A549 (cell line): ENCODE results near the gene AKR7A2. TPM values are rescaled to one million over a fixed set of nuclear protein-coding genes. Genes with fewer than 3 reads are reported as not detected.
A peak's percentile ranks its signal among the peaks of the same experiment; 100 is the strongest.

Experiments used
- ATAC-seq, 2 experiments: fragments of 200-7000 bp in 1 of 2; fragments of >200 bp in 1 of 2; cut with Nextera tagmentation in 1 of 2; cut with Tn5 transposase in 1 of 2; 3 replicates each; pipeline versions ENCODE4 v1.8.0 to v1.9.1; 2018 to 2020; ENCODE audit warnings: mild to moderate bottlenecking in 1 of 2, moderate library complexity in 1 of 2
- CTCF ChIA-PET: fragments of 300-600 bp; sonication (Branson Sonifier 250); formaldehyde crosslinking; extraction: SDS; loops from one replicate; lab custom pipeline; 2021; ENCODE audit warnings: antibody characterized with exemption, inconsistent platforms; lab: Yijun Ruan, JAX
- POLR2A ChIA-PET: fragments of 350-600 bp; formaldehyde crosslinking; extraction: SDS; loops from one replicate; lab custom pipeline; 2021; ENCODE audit warnings: antibody characterized with exemption, inconsistent platforms; lab: Yijun Ruan, JAX
- DNase-seq, 2 experiments: peaks; one replicate each; pipeline versions ENCODE4 v3.0.0 to v3.0.0-alpha.2; 2011 to 2016; ENCODE audit warnings: low read depth in 1 of 2, low spot score in 1 of 2
- FAIRE-seq: peaks from 2 replicates; lab custom pipeline; 2011; peaks lifted over from hg19 to GRCh38; lab: Jason Lieb, UNC
- H3K27ac ChIP-seq, 2 experiments: fragments of >200 bp; sonication (Bioruptor Twin); formaldehyde crosslinking; 3 replicates each; pipeline ENCODE4 v1.5.1; 2016 to 2017
- H3K4me1 ChIP-seq: fragments of >200 bp; sonication (Bioruptor Twin); formaldehyde crosslinking; 3 replicates; pipeline ENCODE4 v1.6.1; 2016
- H3K4me2 ChIP-seq: fragments of >200 bp; sonication (Bioruptor Twin); formaldehyde crosslinking; 3 replicates; pipeline ENCODE4 v1.6.1; 2016
- H3K4me3 ChIP-seq: fragments of >200 bp; sonication (Bioruptor Twin); formaldehyde crosslinking; 3 replicates; pipeline ENCODE4 v1.5.1; 2016
- H3K9me3 ChIP-seq: fragments of >200 bp; sonication (Bioruptor Twin); formaldehyde crosslinking; 3 replicates; pipeline ENCODE4 v1.6.1; 2016
- BHLHE40 ChIP-seq: IDR thresholded peaks from 2 replicates; pipeline ENCODE4 v1.6.1; 2012; ENCODE audit warnings: low read depth, low read length, inconsistent platforms
- CBX2 ChIP-seq: fragments of 200-600 bp; sonication (generic); IDR thresholded peaks from 2 replicates; pipeline ENCODE4 v1.6.1; 2016; ENCODE audit warnings: low read depth, mild to moderate bottlenecking, borderline replicate concordance
- CEBPB ChIP-seq, 2 experiments: fragments of >200 bp in 1 of 2; sonication (Bioruptor Twin) in 1 of 2; formaldehyde crosslinking in 1 of 2; IDR thresholded peaks; 2 replicates each; pipeline ENCODE4 v1.6.1; 2012 to 2016
- CHD2 ChIP-seq: fragments of 150-350 bp; IDR thresholded peaks from 2 replicates; pipeline ENCODE4 v1.6.1; 2014; ENCODE audit warnings: low read length; ENCODE audit not compliant: partially characterized antibody
- CHD4 ChIP-seq: fragments of 200-600 bp; sonication (generic); IDR thresholded peaks from 2 replicates; pipeline ENCODE4 v1.6.1; 2016; ENCODE audit warnings: antibody characterized with exemption, mild to moderate bottlenecking, borderline replicate concordance
- EHF ChIP-seq: fragments of 250-450 bp; sonication (Bioruptor Pico); IDR thresholded peaks from 2 replicates; pipeline ENCODE4 v1.5.0; 2020; ENCODE audit warnings: mild to moderate bottlenecking
- EP300 ChIP-seq, 2 experiments: fragments of >200 bp; sonication (Bioruptor Twin); formaldehyde crosslinking; IDR thresholded peaks; 2 replicates in 1 of 2; 3 replicates in 1 of 2; pipeline ENCODE4 v1.6.1; 2016 to 2017
- ESRRA ChIP-seq: fragments of 150-350 bp; IDR thresholded peaks from 2 replicates; pipeline ENCODE4 v1.6.1; 2014; ENCODE audit warnings: mild to moderate bottlenecking, low read length, borderline replicate concordance
- FOSL2 ChIP-seq, 2 experiments: fragments of 450-650 bp in 1 of 2; fragments of >200 bp in 1 of 2; sonication (Bioruptor Twin) in 1 of 2; formaldehyde crosslinking; IDR thresholded peaks; 2 replicates each; pipeline versions ENCODE4 v1.5.0 to v1.6.1; 2016 to 2020; ENCODE audit warnings: mild to moderate bottlenecking in 1 of 2, moderate library complexity in 1 of 2
- FOXS1 ChIP-seq: fragments of 250-450 bp; sonication (Bioruptor Pico); IDR thresholded peaks from 2 replicates; pipeline ENCODE4 v1.5.0; 2020; ENCODE audit warnings: mild to moderate bottlenecking, moderate library complexity
- HDAC2 ChIP-seq: fragments of 200-600 bp; sonication (generic); IDR thresholded peaks from 2 replicates; pipeline ENCODE4 v1.6.1; 2016
- HOXB13 ChIP-seq: fragments of 250-450 bp; sonication (Bioruptor Pico); IDR thresholded peaks from 2 replicates; pipeline ENCODE4 v1.5.0; 2020; ENCODE audit warnings: low read depth, mild to moderate bottlenecking, moderate library complexity
- JUN ChIP-seq, 2 experiments: fragments of >200 bp; sonication (Bioruptor Twin); formaldehyde crosslinking; IDR thresholded peaks; 2 replicates in 1 of 2; 3 replicates in 1 of 2; pipeline ENCODE4 v1.6.1; 2016 to 2017
- MAZ ChIP-seq: fragments of 150-350 bp; IDR thresholded peaks from 2 replicates; pipeline ENCODE4 v1.6.1; 2014; ENCODE audit warnings: antibody characterized with exemption, low read depth, low read length, borderline replicate concordance
- MYC ChIP-seq: IDR thresholded peaks from 2 replicates; pipeline ENCODE4 v1.6.1; 2012; ENCODE audit warnings: mild to moderate bottlenecking, inconsistent platforms, low read length, improper control_type of control experiment, borderline replicate concordance
- NFE2L2 ChIP-seq: fragments of 150-350 bp; conservative IDR thresholded peaks from 2 replicates; pipeline ENCODE4 v1.6.1; 2014; ENCODE audit warnings: low read length
- NR3C1 ChIP-seq: fragments of >200 bp; sonication (Bioruptor Twin); formaldehyde crosslinking; IDR thresholded peaks from 3 replicates; pipeline ENCODE4 v1.6.1; 2017
- PHF8 ChIP-seq: fragments of 200-600 bp; sonication (generic); IDR thresholded peaks from 2 replicates; pipeline ENCODE4 v1.6.1; 2016; ENCODE audit warnings: low read depth, mild to moderate bottlenecking, antibody characterized with exemption, moderate library complexity, borderline replicate concordance
- POLR2AphosphoS2 ChIP-seq: conservative IDR thresholded peaks from 2 replicates; pipeline ENCODE4 v1.6.1; 2012; ENCODE audit warnings: low read length, improper control_type of control experiment, inconsistent platforms
- RAD21 ChIP-seq, 2 experiments: fragments of >200 bp in 1 of 2; sonication (Bioruptor Twin) in 1 of 2; formaldehyde crosslinking in 1 of 2; IDR thresholded peaks in 1 of 2; conservative IDR thresholded peaks in 1 of 2; 2 replicates in 1 of 2; 3 replicates in 1 of 2; pipeline ENCODE4 v1.6.1; 2012 to 2018; ENCODE audit warnings: inconsistent platforms in 1 of 2
- RNF2 ChIP-seq: fragments of 200-600 bp; sonication (generic); IDR thresholded peaks from 2 replicates; pipeline ENCODE4 v1.6.1; 2016; ENCODE audit warnings: low read depth, mild to moderate bottlenecking, antibody characterized with exemption, moderate library complexity, borderline replicate concordance
- SMC3 ChIP-seq: fragments of >200 bp; sonication (Bioruptor Twin); formaldehyde crosslinking; IDR thresholded peaks from 3 replicates; pipeline ENCODE4 v1.6.1; 2018; ENCODE audit warnings: inconsistent platforms
- SREBF2 ChIP-seq: fragments of 450-650 bp; IDR thresholded peaks from 2 replicates; pipeline ENCODE4 v1.6.1; 2014; ENCODE audit warnings: mild to moderate bottlenecking, moderate library complexity
- TFCP2L1 ChIP-seq: fragments of 250-450 bp; sonication (Bioruptor Pico); IDR thresholded peaks from 2 replicates; pipeline ENCODE4 v1.5.0; 2021; ENCODE audit warnings: mild to moderate bottlenecking
- TP53 ChIP-seq: fragments of 250-450 bp; sonication (Bioruptor Pico); IDR thresholded peaks from 2 replicates; pipeline ENCODE4 v1.5.0; 2021; ENCODE audit warnings: mild to moderate bottlenecking, moderate library complexity
- ZC3H11A ChIP-seq: fragments of 450-650 bp; IDR thresholded peaks from 2 replicates; pipeline ENCODE4 v1.6.1; 2014; ENCODE audit warnings: antibody characterized with exemption, mild to moderate bottlenecking
- WGBS: methylation state at CpG from one replicate; pipeline ENCODE4 v1.1.6; 2017; ENCODE audit errors: missing lambda C conversion rate; 5-methylcytosine and 5-hydroxymethylcytosine counted together
- polyA plus RNA-seq, 4 experiments: library from polyadenylated mRNA; depleted of rRNA in 3 of 4; stranded (reverse); fragments of >200 nt; fragmentation: RNase III in 1 of 4; extraction: RNeasy Plus Mini Kit Qiagen cat#74134 plus additional on column Dnase treatment in 1 of 4; gene quantifications; 2 replicates in 3 of 4; 3 replicates in 1 of 4; pipeline ENCODE4 v1.2.3, GENCODE V29; 2011 to 2017
- TF ChIP-seq, protein P1 (sequence below): fragments of 200-600 bp; sonication (generic); IDR thresholded peaks from 2 replicates; pipeline ENCODE4 v1.6.1; 2016; ENCODE audit warnings: antibody characterized with exemption, mild to moderate bottlenecking, moderate library complexity
- TF ChIP-seq, protein P2 (sequence below): fragments of 450-650 bp; IDR thresholded peaks from 2 replicates; pipeline ENCODE4 v1.6.1; 2014; ENCODE audit warnings: antibody characterized with exemption
- TF ChIP-seq, protein P3 (sequence below): fragments of 250-450 bp; sonication (Bioruptor Pico); IDR thresholded peaks from 2 replicates; pipeline ENCODE4 v1.5.0; 2021; ENCODE audit warnings: mild to moderate bottlenecking, moderate library complexity, borderline replicate concordance

Gene AKR7A2
- polyA plus RNA-seq, 2 of the 4 experiments (the other 2 are of a cell fraction) = 22.2 to 31.4 TPM

DNA sequence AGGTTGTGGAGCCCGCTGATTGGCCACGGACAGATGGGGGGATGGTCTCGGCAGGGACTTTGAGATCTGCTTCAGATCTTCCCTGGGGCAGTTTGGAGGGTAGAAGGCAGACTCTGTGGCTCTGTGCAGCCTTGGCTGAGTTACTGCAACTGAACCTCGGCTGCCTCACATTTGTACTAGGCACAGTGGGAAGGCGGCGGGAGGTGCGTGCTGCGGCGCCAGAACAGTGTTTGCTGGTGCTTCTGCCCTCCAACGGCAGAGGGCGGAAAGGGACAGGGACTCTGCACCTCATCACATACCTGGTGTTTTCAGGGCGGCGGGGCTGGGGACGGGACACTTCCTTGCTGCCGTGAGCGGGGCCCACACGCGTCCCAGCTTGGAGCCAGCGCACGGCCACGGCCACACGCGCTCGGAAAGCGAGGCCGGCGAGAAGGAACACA is 26.4 kb upstream of the AKR7A2 start (continued):
- TF ChIP-seq, protein P1, sequence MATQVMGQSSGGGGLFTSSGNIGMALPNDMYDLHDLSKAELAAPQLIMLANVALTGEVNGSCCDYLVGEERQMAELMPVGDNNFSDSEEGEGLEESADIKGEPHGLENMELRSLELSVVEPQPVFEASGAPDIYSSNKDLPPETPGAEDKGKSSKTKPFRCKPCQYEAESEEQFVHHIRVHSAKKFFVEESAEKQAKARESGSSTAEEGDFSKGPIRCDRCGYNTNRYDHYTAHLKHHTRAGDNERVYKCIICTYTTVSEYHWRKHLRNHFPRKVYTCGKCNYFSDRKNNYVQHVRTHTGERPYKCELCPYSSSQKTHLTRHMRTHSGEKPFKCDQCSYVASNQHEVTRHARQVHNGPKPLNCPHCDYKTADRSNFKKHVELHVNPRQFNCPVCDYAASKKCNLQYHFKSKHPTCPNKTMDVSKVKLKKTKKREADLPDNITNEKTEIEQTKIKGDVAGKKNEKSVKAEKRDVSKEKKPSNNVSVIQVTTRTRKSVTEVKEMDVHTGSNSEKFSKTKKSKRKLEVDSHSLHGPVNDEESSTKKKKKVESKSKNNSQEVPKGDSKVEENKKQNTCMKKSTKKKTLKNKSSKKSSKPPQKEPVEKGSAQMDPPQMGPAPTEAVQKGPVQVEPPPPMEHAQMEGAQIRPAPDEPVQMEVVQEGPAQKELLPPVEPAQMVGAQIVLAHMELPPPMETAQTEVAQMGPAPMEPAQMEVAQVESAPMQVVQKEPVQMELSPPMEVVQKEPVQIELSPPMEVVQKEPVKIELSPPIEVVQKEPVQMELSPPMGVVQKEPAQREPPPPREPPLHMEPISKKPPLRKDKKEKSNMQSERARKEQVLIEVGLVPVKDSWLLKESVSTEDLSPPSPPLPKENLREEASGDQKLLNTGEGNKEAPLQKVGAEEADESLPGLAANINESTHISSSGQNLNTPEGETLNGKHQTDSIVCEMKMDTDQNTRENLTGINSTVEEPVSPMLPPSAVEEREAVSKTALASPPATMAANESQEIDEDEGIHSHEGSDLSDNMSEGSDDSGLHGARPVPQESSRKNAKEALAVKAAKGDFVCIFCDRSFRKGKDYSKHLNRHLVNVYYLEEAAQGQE = no peak
- no peak for TF ChIP-seq SMC3
- no peak for TF ChIP-seq EP300 (IDR thresholded peaks at IDR 0.05)
- no peak for TF ChIP-seq ESRRA
- no peak for TF ChIP-seq TP53
- TF ChIP-seq CHD4 = no peak
- no peak for TF ChIP-seq CBX2
- TF ChIP-seq, protein P2, sequence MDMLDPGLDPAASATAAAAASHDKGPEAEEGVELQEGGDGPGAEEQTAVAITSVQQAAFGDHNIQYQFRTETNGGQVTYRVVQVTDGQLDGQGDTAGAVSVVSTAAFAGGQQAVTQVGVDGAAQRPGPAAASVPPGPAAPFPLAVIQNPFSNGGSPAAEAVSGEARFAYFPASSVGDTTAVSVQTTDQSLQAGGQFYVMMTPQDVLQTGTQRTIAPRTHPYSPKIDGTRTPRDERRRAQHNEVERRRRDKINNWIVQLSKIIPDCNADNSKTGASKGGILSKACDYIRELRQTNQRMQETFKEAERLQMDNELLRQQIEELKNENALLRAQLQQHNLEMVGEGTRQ = no peak

DNA sequence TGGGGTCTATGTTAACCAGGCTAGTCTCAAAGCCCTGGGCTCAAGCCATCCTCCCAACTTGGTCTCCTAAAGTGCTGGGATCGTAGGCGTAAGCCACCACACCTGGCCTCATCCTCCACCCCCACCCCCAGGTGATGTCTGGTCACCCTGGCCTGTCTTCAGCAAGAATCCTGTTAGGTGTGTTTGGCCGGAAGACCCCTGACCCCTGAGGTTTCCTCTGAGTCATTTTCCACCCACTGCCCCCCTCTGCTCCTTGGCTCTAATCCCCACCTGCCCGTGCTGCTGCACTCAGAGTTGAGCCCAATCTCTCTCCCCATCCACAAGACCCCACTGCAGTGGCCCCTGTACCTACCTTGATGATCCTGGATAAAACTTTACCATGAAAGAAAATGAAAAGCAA is 25.3 kb upstream of the AKR7A2 start:
- Histone ChIP-seq H3K4me3 (no peak overlapping the region), H3K4me1 (no peaks in the 10 kb centered on the region)
- POLR2A ChIA-PET = no interaction called here

DNA sequence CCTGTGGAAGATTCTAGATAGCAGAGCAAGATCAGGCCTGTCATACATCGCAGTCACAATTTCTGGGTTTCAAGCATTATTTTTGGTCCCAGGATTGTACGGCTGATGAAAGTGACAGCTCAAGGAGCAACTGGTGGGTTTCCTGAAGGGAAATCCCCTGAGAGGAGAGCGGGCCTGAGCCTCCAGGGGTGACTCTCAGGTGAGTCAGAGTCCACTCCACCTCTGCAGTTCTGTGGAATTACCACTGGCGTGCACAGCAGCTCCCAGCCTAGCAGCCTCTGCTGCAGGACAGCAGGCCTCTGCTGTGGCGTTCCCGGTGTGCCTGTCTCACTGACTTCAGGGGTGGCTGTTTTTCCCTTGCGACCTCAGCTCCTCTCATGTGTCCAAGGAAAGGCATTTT is 24.6 kb upstream of the AKR7A2 start:
- CTCF ChIA-PET = interaction anchor here (1.3 to 2.5 kb wide), 3 partner anchors 8 to 315 kb away, joined by 3 to 9 read pairs (median 4); no protein-coding TSS in a partner anchor
- TF ChIP-seq POLR2AphosphoS2 (no peak), TFCP2L1 (CRISPR knock-in tag) (no peak), FOSL2 (IDR thresholded peaks at IDR 0.05) (no peak), FOSL2 (CRISPR knock-in tag; IDR thresholded peaks at IDR 0.05) (no peak), MAZ (no peak), ZC3H11A (no peak), PHF8 (no peak), RNF2 (no peak), BHLHE40 (no peak), EHF (CRISPR knock-in tag) (no peak), CEBPB (IDR thresholded peaks at IDR 0.05) (no peak), NFE2L2 (no peak), CHD2 (no peak), SMC3 (no peak)
- TF ChIP-seq, protein P1 = no peak

More for the DNA sequence above, 25.3 kb upstream of the AKR7A2 start:
- ATAC-seq = no peak
- Histone ChIP-seq H3K27ac (no peak overlapping the region), H3K9me3 (no peaks in the 10 kb centered on the region), H3K4me2 (no peak overlapping the region)
- no peak for DNase-seq
- WGBS = 100% methylated on average over 3 of the region's 4 CpGs
- FAIRE-seq = no peak
- TF ChIP-seq MYC (no peak), NR3C1 (no peak), FOXS1 (CRISPR knock-in tag) (no peak), PHF8 (no peak), ZC3H11A (no peak), POLR2AphosphoS2 (no peak), HDAC2 (no peak), RAD21 (conservative IDR thresholded peaks at IDR 0.05 in 1 of 2, IDR thresholded peaks at IDR 0.05 in 1 of 2) (no peak), SREBF2 (no peak), HOXB13 (CRISPR knock-in tag) (no peak), CEBPB (IDR thresholded peaks at IDR 0.05) (no peak), SMC3 (no peak), JUN (IDR thresholded peaks at IDR 0.05) (no peak)
- TF ChIP-seq, protein P3, sequence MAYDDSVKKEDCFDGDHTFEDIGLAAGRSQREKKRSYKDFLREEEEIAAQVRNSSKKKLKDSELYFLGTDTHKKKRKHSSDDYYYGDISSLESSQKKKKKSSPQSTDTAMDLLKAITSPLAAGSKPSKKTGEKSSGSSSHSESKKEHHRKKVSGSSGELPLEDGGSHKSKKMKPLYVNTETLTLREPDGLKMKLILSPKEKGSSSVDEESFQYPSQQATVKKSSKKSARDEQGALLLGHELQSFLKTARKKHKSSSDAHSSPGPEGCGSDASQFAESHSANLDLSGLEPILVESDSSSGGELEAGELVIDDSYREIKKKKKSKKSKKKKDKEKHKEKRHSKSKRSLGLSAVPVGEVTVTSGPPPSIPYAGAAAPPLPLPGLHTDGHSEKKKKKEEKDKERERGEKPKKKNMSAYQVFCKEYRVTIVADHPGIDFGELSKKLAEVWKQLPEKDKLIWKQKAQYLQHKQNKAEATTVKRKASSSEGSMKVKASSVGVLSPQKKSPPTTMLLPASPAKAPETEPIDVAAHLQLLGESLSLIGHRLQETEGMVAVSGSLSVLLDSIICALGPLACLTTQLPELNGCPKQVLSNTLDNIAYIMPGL (CRISPR knock-in tag) = no peak
- CTCF ChIA-PET = interaction anchor here (1.9 kb wide), 1 partner anchor 314 kb away, joined by 4 read pairs; no protein-coding TSS in a partner anchor

More for the DNA sequence above, 24.6 kb upstream of the AKR7A2 start:
- no peak for DNase-seq
- ATAC-seq = peak; percentile 13 to 31; a peak in 2 of 6 replicates
- WGBS = 88% methylated on average over 6 of the region's 7 CpGs
- POLR2A ChIA-PET = no interaction called here
- no peak overlapping the region for H3K27ac ChIP-seq
- H3K4me3 ChIP-seq = no peak overlapping the region
- no peaks in the 10 kb centered on the region for H3K9me3 ChIP-seq
- no peaks in the 10 kb centered on the region for H3K4me1 ChIP-seq
- FAIRE-seq = no peak
- no peak overlapping the region for H3K4me2 ChIP-seq
